Natural killer cell (primary cell): Measurements from ENCODE around the gene PDE4B. TPM values are rescaled to one million over a fixed set of nuclear protein-coding genes. Genes with fewer than 3 reads are reported as not detected.

Experiments used
- ATAC-seq, 3 donors: fragments of 150-1000 bp in 2 of 3; fragments of 200-7000 bp in 1 of 3; cut with Tn5 transposase; 1 replicate in 1 of 3; 2 replicates in 2 of 3; pipeline ENCODE4 v1.10.0; 2021; ENCODE audit warnings: mild to moderate bottlenecking in 2 of 3, moderate library complexity in 2 of 3
- DNase-seq, 2 donors: peaks; one replicate each; pipeline versions ENCODE4 v3.0.0 to v3.0.0-alpha.2; 2013 to 2021; ENCODE audit warnings: mixed read lengths in 1 of 2
- H3K27ac ChIP-seq: one replicate; pipeline ENCODE4 v1.5.1; 2013; ENCODE audit warnings: mild to moderate bottlenecking, low read length
- H3K27me3 ChIP-seq: one replicate; pipeline ENCODE4 v1.6.1; 2013; ENCODE audit warnings: low read length; ENCODE audit not compliant: control insufficient read depth, insufficient read depth
- H3K36me3 ChIP-seq: one replicate; pipeline ENCODE4 v1.6.1; 2013; ENCODE audit warnings: low read length; ENCODE audit not compliant: control insufficient read depth, insufficient read depth
- H3K4me1 ChIP-seq: one replicate; pipeline ENCODE4 v1.6.1; 2013; ENCODE audit warnings: low read length; ENCODE audit not compliant: control insufficient read depth, insufficient read depth
- H3K4me3 ChIP-seq: one replicate; pipeline ENCODE4 v1.5.1; 2013; ENCODE audit warnings: low read length
- H3K9me3 ChIP-seq: one replicate; pipeline ENCODE4 v1.6.1; 2013; ENCODE audit warnings: low read length; ENCODE audit not compliant: control insufficient read depth, insufficient read depth
- H3K27ac Mint-ChIP-seq, 2 donors: one replicate each; pipeline ENCODE4 v1.8.0; 2022; ENCODE audit warnings: mild to moderate bottlenecking in 2 of 2, mixed read lengths in 2 of 2, moderate library complexity in 1 of 2
- H3K27me3 Mint-ChIP-seq, 2 donors: one replicate each; pipeline ENCODE4 v1.8.0; 2022; ENCODE audit warnings: low read depth in 2 of 2, mixed read lengths in 2 of 2
- H3K36me3 Mint-ChIP-seq: one replicate; pipeline ENCODE4 v1.8.0; 2022; ENCODE audit warnings: mixed read lengths
- H3K4me1 Mint-ChIP-seq, 2 donors: one replicate each; pipeline ENCODE4 v1.8.0; 2022; ENCODE audit warnings: mixed read lengths in 2 of 2
- H3K4me3 Mint-ChIP-seq: one replicate; pipeline ENCODE4 v1.8.0; 2022; ENCODE audit warnings: mild to moderate bottlenecking, moderate library complexity, mixed read lengths
- H3K9me3 Mint-ChIP-seq, 2 donors: one replicate each; pipeline ENCODE4 v1.8.0; 2022; ENCODE audit warnings: mixed read lengths in 2 of 2
- WGBS: methylation state at CpG from one replicate; pipeline ENCODE4 v1.1.7; 2013; ENCODE audit warnings: missing lambda C conversion rate; ENCODE audit not compliant: insufficient coverage; 5-methylcytosine and 5-hydroxymethylcytosine counted together
- intact Hi-C: fragments of 100-400 bp; cut with micrococcal nuclease; formaldehyde crosslinking; loops from one replicate; pipeline ENCODE4 v1.14.2; 2022
- total RNA-seq, 4 donors: library from RNA; stranded (reverse); fragments of 120-200 nt in 1 of 4; gene quantifications; one replicate each; pipeline versions ENCODE4 v1.2.3 to v1.2.4, GENCODE V29; 2013 to 2022
- TF ChIP-seq, protein P1 (sequence below): fragments of 200-600 bp; IDR thresholded peaks from one replicate; pipeline ENCODE4 v1.8.0; 2022; ENCODE audit warnings: antibody characterized with exemption

The PDE4B gene
- total RNA-seq, 3 donors from 2014 or later (not counting 1 experiment from before 2014, with no cell fraction given): 18.0 to 42.4 (median 25.5) TPM

DNA sequence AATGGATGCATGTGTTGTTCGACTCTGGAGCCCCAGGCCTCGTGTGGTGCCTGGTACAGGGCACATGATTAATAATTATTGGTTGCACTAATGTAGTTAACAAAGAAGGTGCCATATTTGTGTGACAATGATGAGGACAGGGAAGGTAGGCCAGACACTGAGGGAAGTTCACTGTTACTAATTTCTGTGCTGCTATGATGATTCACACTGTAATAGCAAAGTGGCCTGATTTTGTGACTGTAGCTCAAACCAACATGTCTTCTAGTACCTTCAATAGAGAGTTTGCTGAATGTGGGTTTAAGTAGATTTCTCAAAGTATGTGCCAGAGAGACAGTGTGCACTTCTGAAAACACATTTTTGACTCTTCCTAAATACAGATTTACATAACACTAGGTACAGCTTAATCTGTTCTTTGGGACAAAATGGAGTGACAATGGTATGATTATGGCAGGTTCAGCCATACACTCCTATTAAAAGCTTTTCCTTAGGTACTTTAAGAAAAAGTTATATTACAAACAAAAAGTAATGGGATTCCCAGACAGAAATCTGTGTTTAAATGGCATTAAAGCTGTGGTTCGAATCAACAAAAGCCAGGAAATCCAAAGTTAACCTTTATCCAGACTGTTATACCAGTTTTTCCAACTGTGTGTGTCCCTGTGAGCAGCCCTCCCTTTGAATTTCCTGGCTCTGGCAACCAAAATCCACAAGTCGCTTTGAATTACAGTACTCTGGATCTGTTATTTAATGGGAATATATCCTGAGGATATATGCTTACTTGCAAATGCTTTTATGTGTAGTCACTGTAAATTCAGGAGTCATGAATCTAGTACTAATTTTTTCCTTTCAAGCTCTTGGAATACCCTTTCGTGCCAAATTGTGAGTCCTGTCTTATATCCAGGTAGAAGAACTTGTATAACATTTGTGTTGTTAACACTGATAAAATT is 464.2 kb downstream of the PDE4B start:
- no peaks in the 10 kb centered on the region for H3K9me3 Mint-ChIP-seq
- no peak for ATAC-seq
- no peaks in the 10 kb centered on the region for H3K36me3 Mint-ChIP-seq
- no peak for DNase-seq
- Histone ChIP-seq H3K9me3 (no peaks in the 10 kb centered on the region), H3K36me3 (no peaks in the 10 kb centered on the region), H3K4me3 (no peak overlapping the region), H3K27ac (no peak overlapping the region), H3K4me1 (peaks cover 2% of the 10 kb centered on the region), H3K27me3 (no peaks in the 10 kb centered on the region)
- H3K27me3 Mint-ChIP-seq: peaks cover 0 to 4% of the 10 kb centered on the region in 2 donors
- WGBS: 88% methylated on average over 4 of the region's 5 CpGs
- no peak overlapping the region for H3K27ac Mint-ChIP-seq
- no peaks in the 10 kb centered on the region for H3K4me1 Mint-ChIP-seq
- intact Hi-C loops: no loop called here
- TF ChIP-seq, protein P1, sequence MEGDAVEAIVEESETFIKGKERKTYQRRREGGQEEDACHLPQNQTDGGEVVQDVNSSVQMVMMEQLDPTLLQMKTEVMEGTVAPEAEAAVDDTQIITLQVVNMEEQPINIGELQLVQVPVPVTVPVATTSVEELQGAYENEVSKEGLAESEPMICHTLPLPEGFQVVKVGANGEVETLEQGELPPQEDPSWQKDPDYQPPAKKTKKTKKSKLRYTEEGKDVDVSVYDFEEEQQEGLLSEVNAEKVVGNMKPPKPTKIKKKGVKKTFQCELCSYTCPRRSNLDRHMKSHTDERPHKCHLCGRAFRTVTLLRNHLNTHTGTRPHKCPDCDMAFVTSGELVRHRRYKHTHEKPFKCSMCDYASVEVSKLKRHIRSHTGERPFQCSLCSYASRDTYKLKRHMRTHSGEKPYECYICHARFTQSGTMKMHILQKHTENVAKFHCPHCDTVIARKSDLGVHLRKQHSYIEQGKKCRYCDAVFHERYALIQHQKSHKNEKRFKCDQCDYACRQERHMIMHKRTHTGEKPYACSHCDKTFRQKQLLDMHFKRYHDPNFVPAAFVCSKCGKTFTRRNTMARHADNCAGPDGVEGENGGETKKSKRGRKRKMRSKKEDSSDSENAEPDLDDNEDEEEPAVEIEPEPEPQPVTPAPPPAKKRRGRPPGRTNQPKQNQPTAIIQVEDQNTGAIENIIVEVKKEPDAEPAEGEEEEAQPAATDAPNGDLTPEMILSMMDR: no peak
- no peak overlapping the region for H3K4me3 Mint-ChIP-seq

DNA sequence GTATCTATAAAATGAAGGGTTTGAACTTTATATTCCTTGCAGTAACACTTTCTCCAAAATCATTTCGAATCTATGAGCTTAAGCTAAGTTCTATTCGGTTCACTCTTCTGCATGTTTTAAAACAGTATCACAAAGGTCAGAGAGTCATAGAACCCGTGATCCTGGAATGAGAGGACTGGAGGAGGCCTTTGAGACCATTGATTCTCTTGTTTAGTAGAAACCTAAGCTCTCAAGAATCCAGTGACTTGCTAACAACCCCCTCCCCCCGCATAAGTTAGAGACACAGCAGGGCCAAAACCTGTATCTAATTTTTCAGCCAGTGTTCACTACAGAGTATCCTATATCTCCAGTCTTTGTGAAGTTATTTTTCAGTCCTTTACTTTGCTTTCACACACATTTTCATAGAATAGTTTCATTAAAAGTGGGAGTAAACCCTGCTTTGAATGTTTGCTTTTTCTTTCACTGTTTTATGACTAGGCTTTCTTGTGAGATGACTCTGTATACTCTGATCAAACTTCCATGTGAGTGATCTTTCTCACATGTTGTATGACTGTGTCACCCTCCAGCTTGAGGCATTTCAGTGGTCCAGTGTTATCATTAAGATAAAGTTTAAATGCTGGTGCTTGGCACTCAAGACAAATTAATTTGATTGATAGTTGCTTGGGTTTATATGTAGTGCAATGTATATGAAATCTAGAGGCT is 465.9 kb downstream of the PDE4B start:
- H3K4me3 ChIP-seq: no peak overlapping the region
- no peaks in the 10 kb centered on the region for H3K9me3 ChIP-seq
- no peak overlapping the region for H3K27ac Mint-ChIP-seq
- H3K27me3 Mint-ChIP-seq: peaks cover 0 to 9% of the 10 kb centered on the region in 2 donors
- no peak overlapping the region for H3K27ac ChIP-seq
- H3K36me3 ChIP-seq: no peaks in the 10 kb centered on the region
- ATAC-seq (no peak), DNase-seq (no peak)
- no peaks in the 10 kb centered on the region for H3K27me3 ChIP-seq
- H3K4me3 Mint-ChIP-seq: no peak overlapping the region
- whole genome bisulfite sequencing: 83% methylated on average over 4 of the region's 4 CpGs
- no peaks in the 10 kb centered on the region for H3K4me1 Mint-ChIP-seq
- H3K36me3 Mint-ChIP-seq: no peaks in the 10 kb centered on the region
- H3K9me3 Mint-ChIP-seq: no peaks in the 10 kb centered on the region
- H3K4me1 ChIP-seq: peaks cover 2% of the 10 kb centered on the region
- TF ChIP-seq, protein P1: no peak
- intact Hi-C loops: no loop called here

DNA sequence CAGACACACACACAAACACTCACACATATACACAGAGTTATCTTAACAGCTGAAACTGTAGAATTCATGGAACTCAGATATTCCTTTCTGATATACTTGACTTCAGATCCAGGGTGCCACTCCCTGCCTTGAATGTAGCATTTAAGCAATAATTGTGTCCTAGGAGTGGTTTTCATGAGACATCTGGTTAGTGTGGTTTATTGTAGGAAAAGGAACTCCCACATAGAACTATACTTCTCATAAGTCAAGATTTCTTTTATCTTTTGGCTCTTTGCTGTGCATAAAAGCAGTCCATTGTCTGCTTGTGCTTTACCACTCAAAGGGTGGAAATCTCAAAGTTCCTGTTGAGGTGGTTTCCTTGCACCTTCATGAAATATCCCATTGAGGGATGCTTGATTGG is 468.7 kb downstream of the PDE4B start:
- Histone ChIP-seq H3K4me1 (peaks cover 2% of the 10 kb centered on the region), H3K27ac (no peak overlapping the region), H3K27me3 (no peaks in the 10 kb centered on the region), H3K36me3 (no peaks in the 10 kb centered on the region), H3K9me3 (no peaks in the 10 kb centered on the region), H3K4me3 (no peak overlapping the region)
- DNase-seq: no peak
- TF ChIP-seq, protein P1: no peak
- ATAC-seq: no peak
- Mint-ChIP-seq H3K9me3 (no peaks in the 10 kb centered on the region), H3K36me3 (no peaks in the 10 kb centered on the region), H3K4me1 (no peaks in the 10 kb centered on the region), H3K4me3 (no peak overlapping the region), H3K27ac (no peak overlapping the region), H3K27me3 (peaks cover 0 to 9% of the 10 kb centered on the region in 2 donors)
- intact Hi-C loops: no loop called here
